ENCODE measurements around the gene AGBL4.
"Not testable (repeated sequence)": the region's sequence is repeated elsewhere in the genome, so short reads cannot be mapped to it uniquely, and the experiment has no call there.

Gene AGBL4

GRCh38 chr1:50023292-50024159 is at the start of gene AGBL4:
Gene AGBL4 (minus strand): TSS chr1:50023954.
- DNase-seq: no peak

GRCh38 chr1:50066806-50067205 is 43.1 kb upstream of the AGBL4 start:
- DNase-seq: no peak

GRCh38 chr1:50060279-50060678 is 36.5 kb upstream of the AGBL4 start:
- no peak for DNase-seq

GRCh38 chr1:50048791-50049190 is 25.0 kb upstream of the AGBL4 start:
- DNase-seq: no peak

- no peak for DNase-seq
These were observed 24.4 kb upstream of the AGBL4 start for GRCh38 chr1:50047916-50048694.

GRCh38 chr1:50038237-50038809 is 14.6 kb upstream of the AGBL4 start:
- no peak for DNase-seq

GRCh38 chr1:50027794-50028193 is 4.0 kb upstream of the AGBL4 start:
- no peak for DNase-seq

GRCh38 chr1:49995734-49996133 is 28.0 kb downstream of the AGBL4 start:
- no peak for DNase-seq

- no peak for DNase-seq
These were observed 52.7 kb downstream of the AGBL4 start for GRCh38 chr1:49971088-49971487.

GRCh38 chr1:49951385-49951784 is 72.4 kb downstream of the AGBL4 start:
- DNase-seq: no peak

GRCh38 chr1:49915301-49915700 is 108.5 kb downstream of the AGBL4 start:
- not testable (repeated sequence) for DNase-seq

- DNase-seq: no peak
These were observed 117.4 kb downstream of the AGBL4 start for GRCh38 chr1:49906365-49906764.

GRCh38 chr1:49864581-49864980 is 159.2 kb downstream of the AGBL4 start:
- no peak for DNase-seq

- no peak for DNase-seq
These were observed 169.0 kb downstream of the AGBL4 start for GRCh38 chr1:49854741-49855140.

GRCh38 chr1:49842596-49842995 is 181.2 kb downstream of the AGBL4 start:
- no peak for DNase-seq

- DNase-seq: no peak
These were observed 182.0 kb downstream of the AGBL4 start for GRCh38 chr1:49841767-49842166.

GRCh38 chr1:49824261-49824660 is 199.5 kb downstream of the AGBL4 start:
- DNase-seq: no peak

GRCh38 chr1:49817681-49818080 is 206.1 kb downstream of the AGBL4 start:
- no peak for DNase-seq

GRCh38 chr1:49787013-49787412 is 236.7 kb downstream of the AGBL4 start:
- not testable (repeated sequence) for DNase-seq

GRCh38 chr1:49765034-49765433 is 258.7 kb downstream of the AGBL4 start:
- no peak for DNase-seq

GRCh38 chr1:49738118-49738517 is 285.6 kb downstream of the AGBL4 start:
- not testable (repeated sequence) for DNase-seq

- DNase-seq: no peak
These were observed 295.4 kb downstream of the AGBL4 start for GRCh38 chr1:49728377-49728776.

- no peak for DNase-seq
These were observed 300.1 kb downstream of the AGBL4 start for GRCh38 chr1:49723662-49724061.

Data from NCI-H1694 treated with DMSO at 0.1 percent for 48 hours (cell line).